ENCODE data around the gene ARHGAP44. TPM values are rescaled to one million over a fixed set of nuclear protein-coding genes. Genes with fewer than 3 reads are reported as not detected.

ARHGAP44 gene
- polyA plus RNA-seq, 4 donors, result 2.3 to 12.3 (median 6.9) TPM

DNA sequence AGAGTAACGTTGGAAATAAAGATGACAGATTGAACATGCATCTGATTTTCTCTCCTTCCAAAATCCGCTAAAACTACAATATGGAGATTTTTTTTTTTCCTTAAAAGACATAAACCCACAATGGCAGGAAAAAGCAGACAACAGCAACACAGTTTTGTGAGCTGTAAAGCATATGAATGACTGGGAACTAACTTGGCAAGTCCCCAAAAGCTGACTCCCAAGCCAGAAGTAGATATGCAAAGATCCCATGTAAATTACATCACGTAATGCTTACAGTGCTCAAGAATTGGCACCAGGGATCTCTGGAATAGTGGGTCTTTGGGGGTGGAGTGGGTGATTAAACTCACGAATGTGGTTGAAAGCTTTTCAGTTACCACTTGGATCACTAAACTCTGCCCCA, 121.9 kb downstream of the ARHGAP44 start:
- Histone ChIP-seq H3K27me3 (ENCODE audit: control insufficient read depth in 3 of 3, insufficient read depth in 3 of 3, low read length in 3 of 3) (no peaks in the 10 kb centered on the region), H3K36me3 (ENCODE audit: control insufficient read depth in 3 of 3, insufficient read depth in 2 of 3, low read depth in 1 of 3, low read length in 3 of 3) (peaks cover 0 to 4% (median 0%) of the 10 kb centered on the region in 3 donors), H3K4me1 (ENCODE audit: control insufficient read depth in 3 of 3, insufficient read depth in 2 of 3, low read depth in 1 of 3, low read length in 2 of 3) (no peaks in the 10 kb centered on the region), H3K4me3 (ENCODE audit: low read depth in 1 of 3, low read length in 3 of 3) (no peak overlapping the region), H3K27ac (ENCODE audit: low read depth in 1 of 3, low read length in 2 of 3) (no peak overlapping the region), H3K9me3 (ENCODE audit: control insufficient read depth in 2 of 2, insufficient read depth in 1 of 2, low read depth in 1 of 2, low read length in 1 of 2) (no peaks in the 10 kb centered on the region)
- no peak for DNase-seq
- FAIRE-seq, result no peak
- WGBS, 3 donors, result 62 to 74% (median 64%) methylated on average over 4 of the region's 4 CpGs

DNA sequence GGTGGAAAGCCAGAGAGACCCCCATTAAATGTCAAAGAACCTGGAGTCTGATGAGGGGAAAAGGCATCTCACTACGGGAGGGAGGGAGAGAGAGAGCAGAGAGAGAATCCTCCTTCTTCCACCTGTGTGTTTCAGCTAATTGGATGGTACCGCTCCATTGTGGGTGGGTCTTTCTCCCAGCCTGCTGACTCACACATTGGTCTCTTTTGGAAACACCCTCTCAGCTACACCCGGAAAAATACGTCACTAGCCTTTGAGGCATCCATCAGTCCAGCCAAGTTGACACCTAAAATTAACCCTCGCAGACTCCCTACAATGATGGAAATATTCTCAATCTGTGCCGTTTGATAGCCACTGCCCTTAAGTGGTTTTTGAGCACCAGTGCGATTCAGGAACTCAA, 128.1 kb downstream of the ARHGAP44 start:
- no peak overlapping the region for H3K4me3 ChIP-seq (ENCODE audit: low read depth in 1 of 3, low read length in 3 of 3)
- WGBS, 3 donors, result 84 to 88% (median 87%) methylated on average over 7 of the region's 7 CpGs
- FAIRE-seq (no peak), DNase-seq (no peak)
- no peak overlapping the region for H3K27ac ChIP-seq (ENCODE audit: low read depth in 1 of 3, low read length in 2 of 3)
- no peaks in the 10 kb centered on the region for H3K9me3 ChIP-seq (ENCODE audit: control insufficient read depth in 2 of 2, insufficient read depth in 1 of 2, low read depth in 1 of 2, low read length in 1 of 2)
- H3K36me3 ChIP-seq (ENCODE audit: control insufficient read depth in 3 of 3, insufficient read depth in 2 of 3, low read depth in 1 of 3, low read length in 3 of 3), result peaks cover 0 to 4% (median 4%) of the 10 kb centered on the region in 3 donors
- H3K27me3 ChIP-seq (ENCODE audit: control insufficient read depth in 3 of 3, insufficient read depth in 3 of 3, low read length in 3 of 3), result no peaks in the 10 kb centered on the region
- no peaks in the 10 kb centered on the region for H3K4me1 ChIP-seq (ENCODE audit: control insufficient read depth in 3 of 3, insufficient read depth in 2 of 3, low read depth in 1 of 3, low read length in 2 of 3)

GRCh38 chr17:12918142-12918541, 128.8 kb downstream of the ARHGAP44 start:
- no peaks in the 10 kb centered on the region for H3K9me3 ChIP-seq (ENCODE audit: control insufficient read depth in 2 of 2, insufficient read depth in 1 of 2, low read depth in 1 of 2, low read length in 1 of 2)
- no peak for FAIRE-seq

GRCh38 chr17:12922120-12922519, 132.8 kb downstream of the ARHGAP44 start:
- Histone ChIP-seq H3K27me3 (ENCODE audit: control insufficient read depth in 3 of 3, insufficient read depth in 3 of 3, low read length in 3 of 3) (no peaks in the 10 kb centered on the region), H3K9me3 (ENCODE audit: control insufficient read depth in 2 of 2, insufficient read depth in 1 of 2, low read depth in 1 of 2, low read length in 1 of 2) (no peaks in the 10 kb centered on the region), H3K4me1 (ENCODE audit: control insufficient read depth in 3 of 3, insufficient read depth in 2 of 3, low read depth in 1 of 3, low read length in 2 of 3) (no peaks in the 10 kb centered on the region), H3K4me3 (ENCODE audit: low read depth in 1 of 3, low read length in 3 of 3) (no peak overlapping the region), H3K36me3 (ENCODE audit: control insufficient read depth in 3 of 3, insufficient read depth in 2 of 3, low read depth in 1 of 3, low read length in 3 of 3) (peaks cover 0 to 4% (median 0%) of the 10 kb centered on the region in 3 donors), H3K27ac (ENCODE audit: low read depth in 1 of 3, low read length in 2 of 3) (no peak overlapping the region)
- DNase-seq (no peak), FAIRE-seq (no peak)
- WGBS, 3 donors, result 80 to 91% (median 91%) methylated on average over 4 of the region's 4 CpGs

More at GRCh38 chr17:12918142-12918541, 128.8 kb downstream of the ARHGAP44 start:
- no peak overlapping the region for H3K4me3 ChIP-seq (ENCODE audit: low read depth in 1 of 3, low read length in 3 of 3)
- no peaks in the 10 kb centered on the region for H3K4me1 ChIP-seq (ENCODE audit: control insufficient read depth in 3 of 3, insufficient read depth in 2 of 3, low read depth in 1 of 3, low read length in 2 of 3)
- H3K27me3 ChIP-seq (ENCODE audit: control insufficient read depth in 3 of 3, insufficient read depth in 3 of 3, low read length in 3 of 3), result no peaks in the 10 kb centered on the region
- H3K27ac ChIP-seq (ENCODE audit: low read depth in 1 of 3, low read length in 2 of 3), result no peak overlapping the region
- peaks cover 0 to 4% (median 4%) of the 10 kb centered on the region in 3 donors for H3K36me3 ChIP-seq (ENCODE audit: control insufficient read depth in 3 of 3, insufficient read depth in 2 of 3, low read depth in 1 of 3, low read length in 3 of 3)
- WGBS, 3 donors, result 84 to 96% (median 90%) methylated on average over 10 of the region's 10 CpGs
- DNase-seq, result no peak

DNA sequence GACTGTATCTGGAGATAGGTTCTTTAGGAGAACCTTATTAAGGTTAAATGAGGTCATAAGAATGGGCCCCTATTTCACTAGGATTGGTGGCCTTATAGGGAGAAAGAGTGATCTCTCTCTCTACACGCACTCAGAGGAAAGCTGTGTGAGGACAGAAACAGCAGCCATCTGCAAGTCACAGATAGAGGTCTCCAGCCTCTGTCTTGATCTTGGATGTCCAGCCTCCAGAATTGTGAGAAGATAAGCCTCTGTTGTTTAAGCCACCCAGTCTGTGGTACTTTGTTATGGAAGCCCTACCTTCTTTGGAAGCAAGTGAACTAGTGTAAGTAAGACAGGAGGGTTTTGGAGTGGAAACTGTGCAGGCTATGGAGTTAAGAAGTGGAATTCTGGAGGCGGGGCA, 135.3 kb downstream of the ARHGAP44 start:
- no peaks in the 10 kb centered on the region for H3K27me3 ChIP-seq (ENCODE audit: control insufficient read depth in 3 of 3, insufficient read depth in 3 of 3, low read length in 3 of 3)
- peaks cover 0 to 3% (median 0%) of the 10 kb centered on the region in 3 donors for H3K36me3 ChIP-seq (ENCODE audit: control insufficient read depth in 3 of 3, insufficient read depth in 2 of 3, low read depth in 1 of 3, low read length in 3 of 3)
- H3K4me1 ChIP-seq (ENCODE audit: control insufficient read depth in 3 of 3, insufficient read depth in 2 of 3, low read depth in 1 of 3, low read length in 2 of 3), result no peaks in the 10 kb centered on the region
- H3K4me3 ChIP-seq (ENCODE audit: low read depth in 1 of 3, low read length in 3 of 3), result no peak overlapping the region
- no peak overlapping the region for H3K27ac ChIP-seq (ENCODE audit: low read depth in 1 of 3, low read length in 2 of 3)
- DNase-seq (no peak), FAIRE-seq (no peak)
- H3K9me3 ChIP-seq (ENCODE audit: control insufficient read depth in 2 of 2, insufficient read depth in 1 of 2, low read depth in 1 of 2, low read length in 1 of 2), result no peaks in the 10 kb centered on the region
- 91 to 98% (median 98%) methylated on average over 2 of the region's 2 CpGs for WGBS, 3 donors

DNA sequence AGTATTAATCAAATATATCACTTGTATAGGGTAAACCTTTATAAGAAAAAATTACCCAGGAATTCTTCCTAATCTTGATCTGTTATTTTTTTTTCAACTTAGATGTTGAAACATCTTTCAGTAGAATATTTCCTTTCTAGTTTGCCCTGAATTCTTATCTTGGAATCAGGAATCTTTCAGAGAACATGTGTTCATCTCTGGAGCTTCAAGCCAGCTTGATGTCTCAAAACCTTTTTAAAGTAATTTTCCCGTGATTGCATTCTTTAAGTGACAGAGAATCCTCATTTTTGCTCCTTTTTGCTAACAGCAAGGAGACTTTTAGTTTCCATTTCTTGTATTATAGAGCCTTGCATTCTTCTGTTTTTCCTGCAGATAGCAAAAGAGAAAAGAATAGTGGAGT, 137.7 kb downstream of the ARHGAP44 start:
- no peak overlapping the region for H3K4me3 ChIP-seq (ENCODE audit: low read depth in 1 of 3, low read length in 3 of 3)
- FAIRE-seq (no peak), DNase-seq (no peak)
- no peaks in the 10 kb centered on the region for H3K27me3 ChIP-seq (ENCODE audit: control insufficient read depth in 3 of 3, insufficient read depth in 3 of 3, low read length in 3 of 3)
- H3K4me1 ChIP-seq (ENCODE audit: control insufficient read depth in 3 of 3, insufficient read depth in 2 of 3, low read depth in 1 of 3, low read length in 2 of 3), result no peaks in the 10 kb centered on the region
- no peak overlapping the region for H3K27ac ChIP-seq (ENCODE audit: low read depth in 1 of 3, low read length in 2 of 3)
- 64 to 87% (median 79%) methylated on average over 1 of the region's 1 CpG for WGBS, 3 donors
- H3K9me3 ChIP-seq (ENCODE audit: control insufficient read depth in 2 of 2, insufficient read depth in 1 of 2, low read depth in 1 of 2, low read length in 1 of 2), result no peaks in the 10 kb centered on the region
- peaks cover 0 to 3% (median 0%) of the 10 kb centered on the region in 3 donors for H3K36me3 ChIP-seq (ENCODE audit: control insufficient read depth in 3 of 3, insufficient read depth in 2 of 3, low read depth in 1 of 3, low read length in 3 of 3)

DNA sequence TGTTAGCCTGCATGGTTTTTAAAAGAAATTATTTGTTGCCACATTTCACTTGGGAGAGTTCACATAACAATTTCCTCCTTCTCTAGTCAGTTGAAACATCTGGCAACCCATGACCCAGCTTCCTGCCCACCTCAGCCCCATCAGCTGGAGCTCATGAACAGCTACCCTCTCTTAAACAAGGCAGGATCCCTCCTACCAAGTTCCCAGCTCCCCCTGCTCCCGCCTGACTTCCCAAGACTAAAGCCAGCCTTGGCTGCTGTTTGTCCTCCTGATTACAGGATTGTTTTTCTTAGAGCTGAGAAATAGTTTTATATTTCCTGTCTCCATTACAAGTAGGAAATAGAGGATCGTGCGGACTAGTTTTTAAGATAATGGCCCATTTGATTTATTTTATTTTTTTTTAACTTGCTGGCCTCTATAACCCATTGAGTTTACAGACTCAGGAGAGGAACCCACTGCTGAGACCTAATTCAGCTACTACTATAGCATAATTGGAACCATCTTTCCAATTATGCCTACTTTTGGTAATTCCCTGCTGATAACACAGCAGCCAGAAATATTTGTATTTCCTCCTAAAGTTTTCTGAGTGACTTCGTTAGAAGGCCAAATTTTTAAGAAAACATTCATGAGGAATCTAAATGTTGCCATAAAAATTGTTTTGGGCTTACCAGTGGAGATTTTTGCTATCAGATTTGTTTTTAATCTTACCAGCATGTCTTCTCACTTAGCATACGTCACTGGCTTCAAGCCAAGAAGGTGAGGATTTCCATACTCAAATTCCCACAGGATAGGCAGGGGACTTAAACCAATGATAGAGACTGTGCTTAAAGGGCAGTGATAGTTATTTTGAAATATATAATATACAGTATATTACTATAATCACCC, 138.5 kb downstream of the ARHGAP44 start:
- no peak for DNase-seq
- Histone ChIP-seq H3K4me3 (ENCODE audit: low read depth in 1 of 3, low read length in 3 of 3) (no peak overlapping the region), H3K27ac (ENCODE audit: low read depth in 1 of 3, low read length in 2 of 3) (no peak overlapping the region), H3K9me3 (ENCODE audit: control insufficient read depth in 2 of 2, insufficient read depth in 1 of 2, low read depth in 1 of 2, low read length in 1 of 2) (no peaks in the 10 kb centered on the region), H3K36me3 (ENCODE audit: control insufficient read depth in 3 of 3, insufficient read depth in 2 of 3, low read depth in 1 of 3, low read length in 3 of 3) (peaks cover 0 to 3% (median 0%) of the 10 kb centered on the region in 3 donors), H3K4me1 (ENCODE audit: control insufficient read depth in 3 of 3, insufficient read depth in 2 of 3, low read depth in 1 of 3, low read length in 2 of 3) (no peaks in the 10 kb centered on the region), H3K27me3 (ENCODE audit: control insufficient read depth in 3 of 3, insufficient read depth in 3 of 3, low read length in 3 of 3) (no peaks in the 10 kb centered on the region)
- 52 to 84% (median 82%) methylated on average over 5 of the region's 5 CpGs for WGBS, 3 donors
- FAIRE-seq, result no peak

DNA sequence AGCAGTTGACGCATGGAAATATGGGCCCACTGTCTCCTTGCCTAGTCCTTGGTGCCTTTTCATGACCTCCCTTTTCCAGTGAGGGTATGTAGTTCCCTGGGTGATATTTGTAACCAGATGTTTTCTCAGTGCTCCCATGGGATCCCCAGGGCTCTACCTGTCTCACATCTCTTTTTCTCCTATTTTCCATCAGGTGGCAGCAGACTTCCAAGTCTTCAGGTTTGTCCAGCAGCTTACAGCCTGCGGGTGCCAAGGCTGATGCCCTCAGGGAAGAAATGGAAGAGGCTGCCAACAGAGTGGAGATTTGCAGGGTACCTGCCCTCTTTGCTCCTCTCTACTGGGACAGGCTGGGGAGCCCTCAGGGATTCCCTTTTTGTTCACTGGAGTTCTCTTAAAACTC, 139.4 kb downstream of the ARHGAP44 start:
- H3K36me3 ChIP-seq (ENCODE audit: control insufficient read depth in 3 of 3, insufficient read depth in 2 of 3, low read depth in 1 of 3, low read length in 3 of 3), result peaks cover 0 to 3% (median 0%) of the 10 kb centered on the region in 3 donors
- H3K27me3 ChIP-seq (ENCODE audit: control insufficient read depth in 3 of 3, insufficient read depth in 3 of 3, low read length in 3 of 3), result no peaks in the 10 kb centered on the region
- no peak overlapping the region for H3K4me3 ChIP-seq (ENCODE audit: low read depth in 1 of 3, low read length in 3 of 3)
- no peaks in the 10 kb centered on the region for H3K4me1 ChIP-seq (ENCODE audit: control insufficient read depth in 3 of 3, insufficient read depth in 2 of 3, low read depth in 1 of 3, low read length in 2 of 3)
- H3K27ac ChIP-seq (ENCODE audit: low read depth in 1 of 3, low read length in 2 of 3), result no peak overlapping the region
- FAIRE-seq, result no peak
- WGBS, 3 donors, result 63 to 68% (median 66%) methylated on average over 2 of the region's 2 CpGs
- DNase-seq, result peak in 1 of 2 donors; percentile 4
- H3K9me3 ChIP-seq (ENCODE audit: control insufficient read depth in 2 of 2, insufficient read depth in 1 of 2, low read depth in 1 of 2, low read length in 1 of 2), result no peaks in the 10 kb centered on the region
